GM12878 (cell line): ENCODE measurements around the gene MAP1LC3B. TPM values are rescaled to one million over a fixed set of nuclear protein-coding genes. Genes with fewer than 3 reads are reported as not detected.
"Not testable (repeated sequence)": the region's sequence is repeated elsewhere in the genome, so short reads cannot be mapped to it uniquely, and the experiment has no call there.

ENCODE experiments used
- ATAC-seq: fragments of 200-7000 bp; cut with Tn5 transposase; 3 replicates; pipeline ENCODE4 v1.9.1; 2020; ENCODE audit warnings: mild to moderate bottlenecking, moderate library complexity
- BruUV-seq: library from RNA; stranded (reverse); fragments of 400-500 nt; replicated peaks from 2 replicates; lab custom pipeline; 2021; lab: Mats Ljungman, UMichigan
- CTCF ChIA-PET: fragments of 300-600 bp; sonication (Branson Sonifier 250); formaldehyde crosslinking; extraction: SDS; loops from one replicate; lab custom pipeline; 2021; ENCODE audit warnings: inconsistent platforms; lab: Yijun Ruan, JAX
- POLR2A ChIA-PET: fragments of 350-600 bp; formaldehyde crosslinking; extraction: SDS; loops from one replicate; lab custom pipeline; 2021; ENCODE audit warnings: inconsistent platforms; lab: Charles Lee
- RAD21 ChIA-PET: fragments of 300-600 bp; sonication (Branson Sonifier 250); formaldehyde crosslinking; loops from one replicate; lab custom pipeline; 2023; ENCODE audit warnings: antibody characterized with exemption; ENCODE audit not compliant: unreplicated experiment; lab: Charles Lee
- SMC1A ChIA-PET: fragments of 300-600 bp; sonication (Branson Sonifier 250); formaldehyde crosslinking; loops from one replicate; lab custom pipeline; 2023; ENCODE audit not compliant: unreplicated experiment, uncharacterized antibody; lab: Charles Lee
- DNase-seq: peaks from one replicate; pipeline ENCODE4 v3.0.0-alpha.2; 2011; ENCODE audit warnings: low read depth, low spot score
- FAIRE-seq: peaks from 3 replicates; lab custom pipeline; 2011; peaks lifted over from hg19 to GRCh38; lab: Jason Lieb, UNC
- H2AFZ ChIP-seq: 2 replicates; pipeline ENCODE4 v1.6.0; 2011; ENCODE audit warnings: low read depth, low read length, control low read depth; ENCODE audit not compliant: control insufficient read depth
- H3K27ac ChIP-seq: 2 replicates; pipeline ENCODE4 v1.5.1; 2011; ENCODE audit warnings: control low read depth; ENCODE audit not compliant: control insufficient read depth, insufficient read depth
- H3K27me3 ChIP-seq, 2 experiments: replicated peaks in 1 of 2; 2 replicates each; pipeline versions ENCODE4 v1.6.0 to v1.6.1; 2011; ENCODE audit warnings: low read length in 1 of 2; ENCODE audit not compliant: control insufficient read depth in 2 of 2, insufficient read depth in 2 of 2
- H3K36me3 ChIP-seq, 2 experiments: 2 replicates each; pipeline ENCODE4 v1.5.1; 2011; ENCODE audit warnings: low read length in 1 of 2; ENCODE audit not compliant: control insufficient read depth in 2 of 2, insufficient read depth in 2 of 2
- H3K4me1 ChIP-seq: 2 replicates; pipeline ENCODE4 v1.6.1; 2011; ENCODE audit warnings: mild to moderate bottlenecking, low read length, moderate library complexity, mixed read lengths; ENCODE audit not compliant: control insufficient read depth, insufficient read depth
- H3K4me2 ChIP-seq: 2 replicates; pipeline ENCODE4 v1.6.0; 2011; ENCODE audit warnings: control low read depth; ENCODE audit not compliant: control insufficient read depth, insufficient read depth
- H3K4me3 ChIP-seq: fragments of 200-600 bp; sonication (generic); 2 replicates; pipeline ENCODE4 v1.5.1; 2016
- H3K79me2 ChIP-seq: 2 replicates; pipeline ENCODE4 v1.6.0; 2011; ENCODE audit warnings: low read length; ENCODE audit not compliant: control insufficient read depth, insufficient read depth
- H3K9ac ChIP-seq: 2 replicates; pipeline ENCODE4 v1.8.0; 2011; ENCODE audit warnings: low read length, control low read depth, mixed read lengths; ENCODE audit not compliant: control insufficient read depth, insufficient read depth
- H3K9me3 ChIP-seq: replicated peaks from 3 replicates; pipeline ENCODE4 v1.5.1; 2011; ENCODE audit warnings: mild to moderate bottlenecking, low read length; ENCODE audit not compliant: control insufficient read depth, insufficient read depth
- H4K20me1 ChIP-seq: 2 replicates; pipeline ENCODE4 v1.6.0; 2011; ENCODE audit not compliant: control insufficient read depth, insufficient read depth
- EED ChIP-seq: sonication (generic); IDR thresholded peaks from 2 replicates; pipeline ENCODE4 v1.6.1; 2016; ENCODE audit warnings: antibody characterized with exemption, low read depth
- JUNB ChIP-seq: IDR thresholded peaks from 2 replicates; pipeline ENCODE4 v1.6.1; 2016; ENCODE audit warnings: antibody characterized with exemption, mild to moderate bottlenecking
- MEF2A ChIP-seq: IDR thresholded peaks from 2 replicates; pipeline ENCODE4 v1.6.1; 2011; ENCODE audit warnings: low read depth, mild to moderate bottlenecking, low read length, moderate library complexity; ENCODE audit not compliant: insufficient read depth
- MYC ChIP-seq: IDR thresholded peaks from 2 replicates; pipeline ENCODE4 v1.6.1; 2011; ENCODE audit warnings: mild to moderate bottlenecking, low read length, moderate library complexity, inconsistent platforms; ENCODE audit not compliant: insufficient read depth, insufficient replicate concordance, insufficient read length, severe bottlenecking
- NFXL1 ChIP-seq: fragments of 450-650 bp; IDR thresholded peaks from 2 replicates; pipeline ENCODE4 v1.6.1; 2017; ENCODE audit warnings: antibody characterized with exemption, mild to moderate bottlenecking, borderline replicate concordance
- ZNF24 ChIP-seq: fragments of 450-650 bp; IDR thresholded peaks from 2 replicates; pipeline ENCODE4 v1.6.1; 2017; ENCODE audit warnings: antibody characterized with exemption, mild to moderate bottlenecking
- WGBS: methylation state at CpG from one replicate; pipeline ENCODE4 v1.1.6; 2016; ENCODE audit warnings: low lambda C conversion rate; ENCODE audit not compliant: insufficient replicate concordance, insufficient coverage; ENCODE audit errors: missing lambda C conversion rate; 5-methylcytosine and 5-hydroxymethylcytosine counted together
- in situ Hi-C: fragments of 300-500 bp; cut with MboI; formaldehyde crosslinking; loops from 9 replicates; pipeline ENCODE4 v1.14.3; 2018; ENCODE audit warnings: mixed read lengths
- intact Hi-C: fragments of 100-400 bp; cut with micrococcal nuclease; formaldehyde crosslinking; loops from one replicate; pipeline ENCODE4 v1.14.2; 2022; ENCODE audit not compliant: unreplicated experiment
- polyA plus RNA-seq, 11 experiments: library from polyadenylated mRNA; depleted of rRNA in 4 of 11; unstranded in 6 of 11; stranded (reverse) in 5 of 11; fragments of >200 nt; fragmentation: Nextera tagmentation in 4 of 11; fragmentation: Illumina TruSeq in 1 of 11; extraction: Ambion mirVana in 4 of 11; extraction: Trizol in 1 of 11; gene quantifications; 1 replicate in 1 of 11; 2 replicates in 10 of 11; pipeline versions ENCODE4 v1.2.1 to v1.2.3, GENCODE V29; 2011 to 2016; ENCODE audit warnings: inconsistent platforms in 2 of 11, missing spikeins in 2 of 11, low read depth in 1 of 11
- total RNA-seq, 4 experiments: library from RNA; depleted of rRNA in 3 of 4; stranded (reverse); fragments of >200 nt in 3 of 4; fragmentation: Illumina TruSeq in 1 of 4; extraction: Trizol in 1 of 4; gene quantifications; 2 replicates each; pipeline versions ENCODE4 v1.2.1 to v1.2.3, GENCODE V29; 2013 to 2021
- TF ChIP-seq, protein P1 (sequence below): fragments of 150-350 bp; IDR thresholded peaks from 2 replicates; pipeline ENCODE4 v1.6.1; 2016; ENCODE audit warnings: low read depth, low read length

The MAP1LC3B gene
- total and polyA plus RNA-seq, 10 of the 15 experiments (the other 5 are each of a cell fraction or from before 2014, with no cell fraction given), result 6.1 to 42.8 (median 13.7) TPM

DNA sequence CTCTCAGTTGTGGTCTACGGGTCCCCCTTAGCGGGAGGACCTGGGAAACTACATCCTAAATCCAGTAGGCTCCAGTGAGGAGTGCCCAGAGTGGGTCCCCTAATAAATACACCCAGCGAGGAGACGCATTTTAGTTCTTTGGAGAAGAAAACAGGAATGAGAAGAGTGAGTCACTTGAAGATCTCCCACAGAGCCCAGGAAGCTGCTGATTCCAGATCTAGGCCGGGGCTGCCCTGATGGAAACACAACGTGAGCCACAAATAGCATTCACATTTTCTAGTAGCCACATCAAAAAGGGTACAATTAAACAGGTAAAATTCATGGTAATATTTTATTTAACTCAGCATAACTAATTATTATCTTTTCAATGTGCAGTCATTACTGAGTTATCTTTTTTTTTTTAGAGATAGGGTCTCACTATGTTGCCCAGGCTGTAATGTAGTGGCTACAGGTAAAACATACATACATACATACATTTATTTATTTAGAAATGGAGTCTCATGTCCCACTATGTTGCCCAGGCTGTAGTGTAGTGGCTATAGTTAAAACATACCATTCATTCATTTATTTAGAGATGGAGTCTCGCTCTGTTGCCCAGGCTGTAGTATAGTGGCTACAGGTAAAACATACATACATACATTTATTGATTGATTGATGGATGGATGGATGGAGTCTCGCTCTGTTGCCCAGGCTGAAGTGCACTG is 30.1 kb upstream of the MAP1LC3B start:
- intact Hi-C loops (no loop called here), in situ Hi-C loops (no loop called here)
- no peak for TF ChIP-seq JUNB
- TF ChIP-seq NFXL1, result no peak
- TF ChIP-seq MEF2A, result no peak
- no peak for TF ChIP-seq EED
- no peak for TF ChIP-seq ZNF24
- no peak for TF ChIP-seq MYC
- TF ChIP-seq, protein P1, sequence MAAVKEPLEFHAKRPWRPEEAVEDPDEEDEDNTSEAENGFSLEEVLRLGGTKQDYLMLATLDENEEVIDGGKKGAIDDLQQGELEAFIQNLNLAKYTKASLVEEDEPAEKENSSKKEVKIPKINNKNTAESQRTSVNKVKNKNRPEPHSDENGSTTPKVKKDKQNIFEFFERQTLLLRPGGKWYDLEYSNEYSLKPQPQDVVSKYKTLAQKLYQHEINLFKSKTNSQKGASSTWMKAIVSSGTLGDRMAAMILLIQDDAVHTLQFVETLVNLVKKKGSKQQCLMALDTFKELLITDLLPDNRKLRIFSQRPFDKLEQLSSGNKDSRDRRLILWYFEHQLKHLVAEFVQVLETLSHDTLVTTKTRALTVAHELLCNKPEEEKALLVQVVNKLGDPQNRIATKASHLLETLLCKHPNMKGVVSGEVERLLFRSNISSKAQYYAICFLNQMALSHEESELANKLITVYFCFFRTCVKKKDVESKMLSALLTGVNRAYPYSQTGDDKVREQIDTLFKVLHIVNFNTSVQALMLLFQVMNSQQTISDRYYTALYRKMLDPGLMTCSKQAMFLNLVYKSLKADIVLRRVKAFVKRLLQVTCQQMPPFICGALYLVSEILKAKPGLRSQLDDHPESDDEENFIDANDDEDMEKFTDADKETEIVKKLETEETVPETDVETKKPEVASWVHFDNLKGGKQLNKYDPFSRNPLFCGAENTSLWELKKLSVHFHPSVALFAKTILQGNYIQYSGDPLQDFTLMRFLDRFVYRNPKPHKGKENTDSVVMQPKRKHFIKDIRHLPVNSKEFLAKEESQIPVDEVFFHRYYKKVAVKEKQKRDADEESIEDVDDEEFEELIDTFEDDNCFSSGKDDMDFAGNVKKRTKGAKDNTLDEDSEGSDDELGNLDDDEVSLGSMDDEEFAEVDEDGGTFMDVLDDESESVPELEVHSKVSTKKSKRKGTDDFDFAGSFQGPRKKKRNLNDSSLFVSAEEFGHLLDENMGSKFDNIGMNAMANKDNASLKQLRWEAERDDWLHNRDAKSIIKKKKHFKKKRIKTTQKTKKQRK, result no peak
- ATAC-seq, result no peak
- H3K9ac ChIP-seq, result no peak overlapping the region
- H2AFZ ChIP-seq, result no peak overlapping the region
- WGBS, result 96% methylated on average over 8 of the region's 8 CpGs
- H3K4me1 ChIP-seq, result no peaks in the 10 kb centered on the region
- no peak overlapping the region for H3K4me2 ChIP-seq
- no peaks in the 10 kb centered on the region for H3K79me2 ChIP-seq
- DNase-seq, result no peak
- POLR2A ChIA-PET, result no interaction called here
- no TSS peak for BruUV-seq
- H4K20me1 ChIP-seq, result no peaks in the 10 kb centered on the region
- SMC1A ChIA-PET, result no interaction called here
- H3K27me3 ChIP-seq, result no peaks in the 10 kb centered on the region
- H3K4me3 ChIP-seq, result no peak overlapping the region
- peaks cover 20 to 24% of the 10 kb centered on the region in 2 experiments for H3K36me3 ChIP-seq
- no peaks in the 10 kb centered on the region for H3K9me3 ChIP-seq
- RAD21 ChIA-PET, result no interaction called here
- CTCF ChIA-PET, result interaction anchor here (1.4 kb wide), 1 partner anchor 32 kb away, joined by 3 read pairs; no protein-coding TSS in a partner anchor
- FAIRE-seq, result no peak
- H3K27ac ChIP-seq, result no peak overlapping the region

DNA sequence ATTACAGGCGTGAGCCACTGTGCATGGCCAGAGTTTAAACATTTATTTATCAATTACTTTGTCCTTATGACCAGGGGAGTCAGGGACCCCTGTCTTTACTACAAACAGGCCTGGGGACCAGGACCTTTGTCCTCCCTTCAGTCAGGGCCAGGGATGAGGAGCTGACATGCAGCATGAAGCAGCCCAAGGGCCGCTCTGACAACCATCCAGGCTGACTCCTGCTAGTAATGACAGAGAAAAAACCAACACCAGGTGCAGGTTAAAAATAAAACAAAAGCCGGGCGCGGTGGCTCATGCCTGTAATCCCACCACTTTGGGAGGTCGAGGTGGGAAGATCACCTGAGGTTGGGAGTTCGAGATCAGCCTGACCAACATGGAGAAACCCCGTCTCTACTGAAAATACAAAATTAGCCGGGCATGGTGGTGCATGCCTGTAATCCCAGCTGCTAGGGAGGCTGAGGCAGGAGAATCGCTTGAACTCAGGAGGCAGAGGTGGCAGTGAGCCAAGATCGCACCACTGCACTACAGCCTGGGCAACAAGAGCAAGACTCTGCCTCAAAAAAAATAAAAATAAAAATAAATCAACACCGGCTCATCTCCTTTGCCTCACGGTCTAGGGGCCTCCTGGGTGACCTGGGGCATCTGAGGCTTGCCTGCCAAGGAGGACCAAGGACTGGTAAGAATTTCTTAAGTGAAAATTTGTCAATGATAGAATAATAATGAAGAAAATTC is 29.1 kb upstream of the MAP1LC3B start:
- H3K36me3 ChIP-seq, result peaks cover 20 to 24% of the 10 kb centered on the region in 2 experiments
- H3K4me1 ChIP-seq, H2AFZ ChIP-seq, SMC1A ChIA-PET, in situ Hi-C loops, H3K79me2 ChIP-seq, H3K27ac ChIP-seq, H4K20me1 ChIP-seq, H3K27me3 ChIP-seq, RAD21 ChIA-PET, H3K4me3 ChIP-seq, ATAC-seq, DNase-seq, FAIRE-seq, H3K9ac ChIP-seq, H3K9me3 ChIP-seq, H3K4me2 ChIP-seq, POLR2A ChIA-PET, intact Hi-C loops, BruUV-seq: not testable (repeated sequence)
- CTCF ChIA-PET, result interaction anchor here (1.4 kb wide), 1 partner anchor 31 kb away, joined by 3 read pairs; no protein-coding TSS in a partner anchor
- 98% methylated on average over 13 of the region's 13 CpGs for WGBS
